ENCODE data around the gene LRRTM2. TPM values are rescaled to one million over a fixed set of nuclear protein-coding genes. Genes with fewer than 3 reads are reported as not detected.
"Not testable (repeated sequence)": the region's sequence is repeated elsewhere in the genome, so short reads cannot be mapped to it uniquely, and the experiment has no call there.

LRRTM2 gene
- total RNA-seq, 2 experiments from 2014 or later = not detected

- peaks cover 15% of the 10 kb centered on the region for H3K4me1 Mint-ChIP-seq
- H3K27ac Mint-ChIP-seq = no peak overlapping the region
- H3K9me3 Mint-ChIP-seq = peaks cover 2% of the 10 kb centered on the region
- peaks cover 51% of the 10 kb centered on the region for H3K27me3 Mint-ChIP-seq
- no peak overlapping the region for H3K4me3 Mint-ChIP-seq
- no peaks in the 10 kb centered on the region for H3K36me3 Mint-ChIP-seq
- DNase-seq = no peak
Measured at GRCh38 chr5:138870611-138871010, 4.5 kb downstream of the LRRTM2 start.

GRCh38 chr5:138869763-138870500, 5.2 kb downstream of the LRRTM2 start:
- Mint-ChIP-seq H3K9me3 (peaks cover 2% of the 10 kb centered on the region), H3K4me3 (no peak overlapping the region), H3K36me3 (no peaks in the 10 kb centered on the region), H3K27ac (no peak overlapping the region), H3K4me1 (peaks cover 15% of the 10 kb centered on the region), H3K27me3 (peaks cover 51% of the 10 kb centered on the region)
- no peak for DNase-seq

- no peaks in the 10 kb centered on the region for H3K36me3 Mint-ChIP-seq
- H3K9me3 Mint-ChIP-seq = peaks cover 4% of the 10 kb centered on the region
- DNase-seq = no peak
- no peak overlapping the region for H3K4me3 Mint-ChIP-seq
- peaks cover 15% of the 10 kb centered on the region for H3K4me1 Mint-ChIP-seq
- H3K27me3 Mint-ChIP-seq = peaks cover 49% of the 10 kb centered on the region
- H3K27ac Mint-ChIP-seq = no peak overlapping the region
Measured at GRCh38 chr5:138869038-138869437, 6.1 kb downstream of the LRRTM2 start.

GRCh38 chr5:138867011-138867410, 8.1 kb downstream of the LRRTM2 start:
- peaks cover 15% of the 10 kb centered on the region for H3K4me1 Mint-ChIP-seq
- H3K9me3 Mint-ChIP-seq = peaks cover 9% of the 10 kb centered on the region
- H3K4me3 Mint-ChIP-seq = no peak overlapping the region
- DNase-seq = no peak
- H3K27ac Mint-ChIP-seq = no peak overlapping the region
- H3K36me3 Mint-ChIP-seq = peaks cover 2% of the 10 kb centered on the region
- H3K27me3 Mint-ChIP-seq = peaks cover 32% of the 10 kb centered on the region

- H3K36me3 Mint-ChIP-seq = peaks cover 3% of the 10 kb centered on the region
- no peak for DNase-seq
- peaks cover 2% of the 10 kb centered on the region for H3K4me1 Mint-ChIP-seq
- no peaks in the 10 kb centered on the region for H3K9me3 Mint-ChIP-seq
- peaks cover 18% of the 10 kb centered on the region for H3K27me3 Mint-ChIP-seq
- no peak overlapping the region for H3K4me3 Mint-ChIP-seq
- no peak overlapping the region for H3K27ac Mint-ChIP-seq
Measured at GRCh38 chr5:138853132-138853531, 22.0 kb downstream of the LRRTM2 start.

- Mint-ChIP-seq H3K36me3 (peaks cover 3% of the 10 kb centered on the region), H3K27me3 (peaks cover 18% of the 10 kb centered on the region), H3K27ac (no peak overlapping the region), H3K4me1 (peaks cover 2% of the 10 kb centered on the region), H3K4me3 (no peak overlapping the region), H3K9me3 (no peaks in the 10 kb centered on the region)
- DNase-seq = no peak
Measured at GRCh38 chr5:138850865-138851435, 24.2 kb downstream of the LRRTM2 start.

- peaks cover 12% of the 10 kb centered on the region for H3K27me3 Mint-ChIP-seq
- no peak overlapping the region for H3K4me3 Mint-ChIP-seq
- H3K27ac Mint-ChIP-seq = no peak overlapping the region
- DNase-seq = no peak
- peaks cover 2% of the 10 kb centered on the region for H3K4me1 Mint-ChIP-seq
- H3K36me3 Mint-ChIP-seq = peaks cover 3% of the 10 kb centered on the region
- H3K9me3 Mint-ChIP-seq = no peaks in the 10 kb centered on the region
Measured at GRCh38 chr5:138849882-138850281, 25.3 kb downstream of the LRRTM2 start.

- Mint-ChIP-seq H3K36me3 (peaks cover 3% of the 10 kb centered on the region), H3K4me1 (peaks cover 2% of the 10 kb centered on the region), H3K9me3 (no peaks in the 10 kb centered on the region), H3K27ac (no peak overlapping the region), H3K4me3 (no peak overlapping the region), H3K27me3 (peaks cover 12% of the 10 kb centered on the region)
- DNase-seq = no peak
Measured at GRCh38 chr5:138849439-138849838, 25.7 kb downstream of the LRRTM2 start.

GRCh38 chr5:138844812-138845513, 30.2 kb downstream of the LRRTM2 start:
- Mint-ChIP-seq H3K9me3 (no peaks in the 10 kb centered on the region), H3K4me1 (peaks cover 3% of the 10 kb centered on the region), H3K27me3 (no peaks in the 10 kb centered on the region), H3K4me3 (no peak overlapping the region), H3K36me3 (peaks cover 2% of the 10 kb centered on the region), H3K27ac (no peak overlapping the region)
- no peak for DNase-seq

GRCh38 chr5:138844125-138844461, 31.0 kb downstream of the LRRTM2 start:
- Mint-ChIP-seq H3K4me3 (no peak overlapping the region), H3K27ac (no peak overlapping the region), H3K9me3 (no peaks in the 10 kb centered on the region), H3K27me3 (no peaks in the 10 kb centered on the region), H3K36me3 (peaks cover 2% of the 10 kb centered on the region), H3K4me1 (peaks cover 3% of the 10 kb centered on the region)
- DNase-seq = no peak

- Mint-ChIP-seq H3K27me3 (no peaks in the 10 kb centered on the region), H3K4me1 (peaks cover 3% of the 10 kb centered on the region), H3K27ac (no peak overlapping the region), H3K36me3 (peaks cover 2% of the 10 kb centered on the region), H3K9me3 (no peaks in the 10 kb centered on the region), H3K4me3 (no peak overlapping the region)
- DNase-seq = no peak
Measured at GRCh38 chr5:138843316-138844124, 31.6 kb downstream of the LRRTM2 start.

- no peak overlapping the region for H3K27ac Mint-ChIP-seq
- H3K9me3 Mint-ChIP-seq = no peaks in the 10 kb centered on the region
- H3K36me3 Mint-ChIP-seq = peaks cover 4% of the 10 kb centered on the region
- H3K4me1 Mint-ChIP-seq = peaks cover 3% of the 10 kb centered on the region
- DNase-seq = no peak
- peaks cover 8% of the 10 kb centered on the region for H3K27me3 Mint-ChIP-seq
- no peak overlapping the region for H3K4me3 Mint-ChIP-seq
Measured at GRCh38 chr5:138841531-138841930, 33.6 kb downstream of the LRRTM2 start.

- Mint-ChIP-seq H3K4me1 (peaks cover 3% of the 10 kb centered on the region), H3K27me3 (peaks cover 8% of the 10 kb centered on the region), H3K36me3 (peaks cover 4% of the 10 kb centered on the region), H3K9me3 (no peaks in the 10 kb centered on the region), H3K4me3 (no peak overlapping the region), H3K27ac (no peak overlapping the region)
- no peak for DNase-seq
Measured at GRCh38 chr5:138840103-138840502, 35.0 kb downstream of the LRRTM2 start.

- H3K27me3 Mint-ChIP-seq = peaks cover 12% of the 10 kb centered on the region
- H3K4me3 Mint-ChIP-seq = no peak overlapping the region
- no peak overlapping the region for H3K27ac Mint-ChIP-seq
- no peak for DNase-seq
- H3K9me3 Mint-ChIP-seq = no peaks in the 10 kb centered on the region
- peaks cover 2% of the 10 kb centered on the region for H3K4me1 Mint-ChIP-seq
- peaks cover 2% of the 10 kb centered on the region for H3K36me3 Mint-ChIP-seq
Measured at GRCh38 chr5:138837160-138837559, 38.0 kb downstream of the LRRTM2 start.

GRCh38 chr5:138834853-138835252, 40.3 kb downstream of the LRRTM2 start:
- not testable (repeated sequence) for H3K4me1 Mint-ChIP-seq, DNase-seq, H3K4me3 Mint-ChIP-seq, H3K36me3 Mint-ChIP-seq, H3K27ac Mint-ChIP-seq, H3K9me3 Mint-ChIP-seq
- peaks cover 12% of the 10 kb centered on the region for H3K27me3 Mint-ChIP-seq

Measured in activated naive CD8-positive, alpha-beta T cell treated with anti-CD3 and anti-CD28 coated beads for 36 hours (primary cell).